Measurements from ENCODE around the gene C4A.
"Not testable (repeated sequence)": the region's sequence is repeated elsewhere in the genome, so short reads cannot be mapped to it uniquely, and the experiment has no call there.

Gene C4A

DNA sequence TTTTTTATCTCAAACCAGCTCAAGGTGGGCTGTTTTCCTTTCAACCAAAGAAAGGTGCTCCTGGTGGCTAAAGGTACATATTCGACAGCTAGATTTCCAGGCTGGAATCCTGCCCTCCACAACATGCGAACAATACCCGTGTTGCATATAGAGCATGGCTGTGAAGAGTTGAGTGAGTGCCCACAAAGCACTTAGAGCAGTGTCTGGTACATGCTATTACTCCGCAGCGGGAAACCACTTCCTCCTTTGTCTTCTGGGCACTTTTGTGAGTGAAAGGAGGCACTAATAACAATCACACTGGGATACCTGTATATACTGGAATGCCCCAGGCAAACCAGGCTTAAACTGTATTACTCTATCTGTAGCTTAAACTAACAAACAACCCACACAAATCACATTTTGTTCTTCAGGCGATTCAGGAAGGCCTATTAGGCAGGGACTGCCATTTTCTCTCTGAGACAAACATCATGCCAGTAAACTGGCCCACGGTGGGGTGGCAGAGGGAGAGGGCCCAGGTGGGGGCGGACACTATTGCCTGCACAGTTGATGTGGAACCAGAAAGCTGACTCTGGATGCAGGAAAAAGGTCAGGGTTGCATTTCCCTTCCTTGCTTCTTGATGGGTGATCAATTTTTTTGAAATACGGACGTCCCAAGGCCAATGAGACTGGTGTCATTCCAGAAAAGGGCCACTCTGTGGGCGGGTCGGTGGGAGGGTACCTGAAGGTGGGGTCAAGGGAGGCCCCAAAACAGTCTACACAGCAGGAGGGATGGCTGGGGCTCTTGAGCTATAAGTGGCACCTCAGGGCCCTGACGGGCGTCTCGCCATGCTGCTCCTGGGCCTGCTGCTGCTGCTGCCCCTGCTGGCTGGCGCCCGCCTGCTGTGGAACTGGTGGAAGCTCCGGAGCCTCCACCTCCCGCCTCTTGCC lies 56.0 kb downstream of the C4A start, which contains the start of gene CYP21A2:
Gene CYP21A2, plus strand, starts transcription at position 818 of the 927 bp plus-strand sequence. Its CDS starts 8 bp downstream, at position 826.
- not testable (repeated sequence) for DNase-seq

DNA sequence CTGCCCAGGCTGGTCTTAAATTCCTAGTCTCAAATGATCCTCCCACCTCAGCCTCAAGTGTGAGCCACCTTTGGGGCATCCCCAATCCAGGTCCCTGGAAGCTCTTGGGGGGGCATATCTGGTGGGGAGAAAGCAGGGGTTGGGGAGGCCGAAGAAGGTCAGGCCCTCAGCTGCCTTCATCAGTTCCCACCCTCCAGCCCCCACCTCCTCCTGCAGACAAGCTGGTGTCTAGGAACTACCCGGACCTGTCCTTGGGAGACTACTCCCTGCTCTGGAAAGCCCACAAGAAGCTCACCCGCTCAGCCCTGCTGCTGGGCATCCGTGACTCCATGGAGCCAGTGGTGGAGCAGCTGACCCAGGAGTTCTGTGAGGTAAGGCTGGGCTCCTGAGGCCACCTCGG lies 57.0 kb downstream of the C4A start:
- not testable (repeated sequence) for DNase-seq

DNA sequence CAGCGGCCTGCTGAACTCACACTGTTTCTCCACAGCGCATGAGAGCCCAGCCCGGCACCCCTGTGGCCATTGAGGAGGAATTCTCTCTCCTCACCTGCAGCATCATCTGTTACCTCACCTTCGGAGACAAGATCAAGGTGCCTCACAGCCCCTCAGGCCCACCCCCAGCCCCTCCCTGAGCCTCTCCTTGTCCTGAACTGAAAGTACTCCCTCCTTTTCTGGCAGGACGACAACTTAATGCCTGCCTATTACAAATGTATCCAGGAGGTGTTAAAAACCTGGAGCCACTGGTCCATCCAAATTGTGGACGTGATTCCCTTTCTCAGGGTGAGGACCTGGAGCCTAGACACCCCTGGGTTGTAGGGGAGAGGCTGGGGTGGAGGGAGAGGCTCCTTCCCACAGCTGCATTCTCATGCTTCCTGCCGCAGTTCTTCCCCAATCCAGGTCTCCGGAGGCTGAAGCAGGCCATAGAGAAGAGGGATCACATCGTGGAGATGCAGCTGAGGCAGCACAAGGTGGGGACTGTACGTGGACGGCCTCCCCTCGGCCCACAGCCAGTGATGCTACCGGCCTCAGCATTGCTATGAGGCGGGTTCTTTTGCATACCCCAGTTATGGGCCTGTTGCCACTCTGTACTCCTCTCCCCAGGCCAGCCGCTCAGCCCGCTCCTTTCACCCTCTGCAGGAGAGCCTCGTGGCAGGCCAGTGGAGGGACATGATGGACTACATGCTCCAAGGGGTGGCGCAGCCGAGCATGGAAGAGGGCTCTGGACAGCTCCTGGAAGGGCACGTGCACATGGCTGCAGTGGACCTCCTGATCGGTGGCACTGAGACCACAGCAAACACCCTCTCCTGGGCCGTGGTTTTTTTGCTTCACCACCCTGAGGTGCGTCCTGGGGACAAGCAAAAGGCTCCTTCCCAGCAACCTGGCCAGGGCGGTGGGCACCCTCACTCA lies 57.7 kb downstream of the C4A start:
- not testable (repeated sequence) for DNase-seq

DNA sequence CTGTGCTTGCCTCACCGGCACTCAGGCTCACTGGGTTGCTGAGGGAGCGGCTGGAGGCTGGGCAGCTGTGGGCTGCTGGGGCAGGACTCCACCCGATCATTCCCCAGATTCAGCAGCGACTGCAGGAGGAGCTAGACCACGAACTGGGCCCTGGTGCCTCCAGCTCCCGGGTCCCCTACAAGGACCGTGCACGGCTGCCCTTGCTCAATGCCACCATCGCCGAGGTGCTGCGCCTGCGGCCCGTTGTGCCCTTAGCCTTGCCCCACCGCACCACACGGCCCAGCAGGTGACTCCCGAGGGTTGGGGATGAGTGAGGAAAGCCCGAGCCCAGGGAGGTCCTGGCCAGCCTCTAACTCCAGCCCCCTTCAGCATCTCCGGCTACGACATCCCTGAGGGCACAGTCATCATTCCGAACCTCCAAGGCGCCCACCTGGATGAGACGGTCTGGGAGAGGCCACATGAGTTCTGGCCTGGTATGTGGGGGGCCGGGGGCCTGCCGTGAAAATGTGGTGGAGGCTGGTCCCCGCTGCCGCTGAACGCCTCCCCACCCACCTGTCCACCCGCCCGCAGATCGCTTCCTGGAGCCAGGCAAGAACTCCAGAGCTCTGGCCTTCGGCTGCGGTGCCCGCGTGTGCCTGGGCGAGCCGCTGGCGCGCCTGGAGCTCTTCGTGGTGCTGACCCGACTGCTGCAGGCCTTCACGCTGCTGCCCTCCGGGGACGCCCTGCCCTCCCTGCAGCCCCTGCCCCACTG lies 58.6 kb downstream of the C4A start:
- DNase-seq: not testable (repeated sequence)

DNA sequence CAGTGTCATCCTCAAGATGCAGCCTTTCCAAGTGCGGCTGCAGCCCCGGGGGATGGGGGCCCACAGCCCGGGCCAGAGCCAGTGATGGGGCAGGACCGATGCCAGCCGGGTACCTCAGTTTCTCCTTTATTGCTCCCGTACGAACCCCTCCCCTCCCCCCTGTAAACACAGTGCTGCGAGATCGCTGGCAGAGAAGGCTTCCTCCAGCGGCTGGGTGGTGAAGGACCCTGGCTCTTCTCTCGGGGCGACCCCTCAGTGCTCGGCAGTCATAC lies 59.1 kb downstream of the C4A start:
- DNase-seq: not testable (repeated sequence)

DNA sequence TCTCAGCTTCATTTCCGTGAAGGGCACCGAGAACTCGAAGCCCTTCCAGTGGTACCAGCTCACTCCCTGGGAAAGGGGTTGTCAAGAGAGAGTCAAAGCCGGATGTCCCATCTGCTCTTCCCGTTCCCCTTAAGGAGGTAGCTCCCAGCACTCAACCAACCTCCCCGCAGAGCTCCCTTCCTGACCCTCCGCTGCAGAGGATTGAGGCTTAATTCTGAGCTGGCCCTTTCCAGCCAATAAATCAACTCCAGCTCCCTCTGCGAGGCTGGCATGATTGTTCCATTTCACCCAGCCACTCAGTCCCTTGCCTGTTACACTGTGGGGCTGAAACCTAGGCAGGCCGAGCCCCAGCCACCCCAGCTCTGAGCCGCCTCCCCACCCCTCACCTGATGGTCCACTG lies 59.5 kb downstream of the C4A start:
- DNase-seq: peak; percentile 43

DNA sequence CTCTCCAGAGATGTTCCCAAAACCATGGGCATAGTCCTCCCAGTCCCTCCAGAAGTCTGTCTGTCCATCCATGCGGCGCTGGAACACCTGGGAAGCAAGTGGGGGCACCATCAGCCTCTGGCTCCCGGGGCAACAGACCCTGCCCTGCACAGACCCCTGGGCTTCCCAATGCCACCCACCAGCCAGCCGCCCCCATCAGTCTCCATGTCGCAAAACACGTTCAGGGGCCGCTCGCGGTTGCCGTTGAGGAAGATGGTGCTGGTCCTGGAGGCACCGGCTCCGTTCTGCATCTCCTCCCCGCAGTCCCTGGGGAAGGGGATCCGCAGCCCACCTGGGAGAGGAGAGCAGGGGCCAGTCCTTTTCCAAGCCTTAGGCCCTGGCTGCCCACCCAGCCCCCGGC lies 60.4 kb downstream of the C4A start:
- DNase-seq: not testable (repeated sequence)

DNA sequence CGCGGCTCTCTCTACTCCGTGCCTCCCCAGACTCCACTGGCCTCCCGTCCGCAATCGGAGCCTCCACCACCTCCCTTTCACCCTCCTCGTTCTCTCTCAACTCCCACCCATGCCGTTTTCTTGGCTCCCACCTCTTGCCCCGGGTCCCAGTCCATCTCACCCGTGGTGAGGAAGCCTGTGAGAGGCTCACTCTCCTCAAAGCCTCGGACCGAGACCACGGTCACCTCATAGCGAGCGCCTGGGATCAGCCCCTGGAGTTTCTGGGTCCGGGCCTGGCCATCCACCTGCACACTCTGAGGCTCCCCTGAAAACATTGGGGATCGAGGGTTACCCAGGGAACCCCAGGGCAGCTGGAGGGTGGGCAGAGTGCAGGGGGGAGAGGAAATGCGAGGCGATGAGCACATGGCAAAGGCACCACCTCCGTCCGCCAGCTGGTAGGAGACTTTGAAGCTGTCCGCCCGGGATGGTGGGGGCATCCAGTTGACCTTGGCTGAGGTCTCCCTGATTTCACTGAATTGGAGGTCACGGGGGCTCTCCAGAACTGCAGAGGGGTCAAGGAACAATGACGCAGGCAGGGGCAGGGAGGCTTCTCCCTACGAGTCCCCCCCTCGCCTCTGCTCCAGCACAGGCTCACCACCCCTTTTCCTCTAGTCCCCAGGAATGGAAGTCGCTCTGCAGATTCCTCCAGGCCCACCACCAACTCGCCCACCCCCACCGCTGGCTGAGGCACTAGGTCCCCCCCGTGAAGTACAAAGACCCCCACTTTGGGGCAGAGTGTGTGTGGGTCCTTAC lies 61.9 kb downstream of the C4A start:
- DNase-seq: not testable (repeated sequence)

DNA sequence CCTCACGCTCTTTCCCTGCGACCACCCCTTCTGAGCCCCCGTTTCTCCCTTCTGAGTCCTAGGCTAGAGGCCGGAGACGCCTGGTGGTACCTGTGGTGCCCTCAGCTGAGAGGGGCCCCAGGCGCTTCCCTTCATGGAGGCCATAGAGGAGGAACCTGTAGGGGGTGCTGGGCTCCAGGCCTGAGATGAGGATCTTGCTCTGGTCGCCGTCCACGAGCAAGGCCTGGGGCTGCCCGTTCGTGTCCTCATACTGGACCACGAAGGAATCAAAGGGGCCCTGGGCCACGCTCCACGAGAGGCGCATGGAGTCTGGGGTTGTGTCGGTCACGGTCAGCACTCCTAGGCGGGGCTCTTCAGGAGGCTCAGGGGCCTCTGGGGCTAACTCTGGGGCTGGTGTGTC lies 63.1 kb downstream of the C4A start:
- not testable (repeated sequence) for DNase-seq

DNA sequence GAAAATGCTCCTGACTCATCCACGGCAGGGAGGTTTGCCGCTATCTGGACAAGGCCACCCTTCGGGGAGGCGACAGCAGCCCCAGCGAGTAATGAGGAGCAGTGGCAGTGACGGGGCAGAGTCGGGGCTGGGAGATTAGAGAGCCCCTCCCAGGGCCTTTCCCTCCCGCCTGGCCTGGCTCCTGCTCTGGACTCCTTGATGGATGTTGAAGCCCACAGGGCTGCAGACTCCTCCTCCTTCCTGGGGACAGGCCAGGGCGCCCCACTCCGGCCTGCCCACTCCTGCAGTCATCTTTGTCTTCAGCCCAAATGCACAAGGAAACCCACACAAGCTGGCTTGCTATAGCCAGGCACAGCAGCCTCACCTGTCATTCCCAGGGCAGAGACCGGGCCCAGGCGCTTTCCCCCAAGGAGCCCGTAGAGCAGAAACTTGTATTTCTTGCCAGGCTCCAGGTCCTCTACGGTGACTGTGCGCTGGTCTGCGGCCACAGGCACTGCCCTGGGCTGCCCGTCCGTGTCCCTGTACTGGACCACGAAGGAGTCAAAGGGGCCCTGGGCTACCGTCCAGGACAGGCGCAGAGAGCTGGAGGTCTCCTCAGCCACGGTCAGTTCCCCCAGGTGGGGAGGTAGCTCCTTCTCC lies 64.1 kb downstream of the C4A start:
- DNase-seq: no peak

DNA sequence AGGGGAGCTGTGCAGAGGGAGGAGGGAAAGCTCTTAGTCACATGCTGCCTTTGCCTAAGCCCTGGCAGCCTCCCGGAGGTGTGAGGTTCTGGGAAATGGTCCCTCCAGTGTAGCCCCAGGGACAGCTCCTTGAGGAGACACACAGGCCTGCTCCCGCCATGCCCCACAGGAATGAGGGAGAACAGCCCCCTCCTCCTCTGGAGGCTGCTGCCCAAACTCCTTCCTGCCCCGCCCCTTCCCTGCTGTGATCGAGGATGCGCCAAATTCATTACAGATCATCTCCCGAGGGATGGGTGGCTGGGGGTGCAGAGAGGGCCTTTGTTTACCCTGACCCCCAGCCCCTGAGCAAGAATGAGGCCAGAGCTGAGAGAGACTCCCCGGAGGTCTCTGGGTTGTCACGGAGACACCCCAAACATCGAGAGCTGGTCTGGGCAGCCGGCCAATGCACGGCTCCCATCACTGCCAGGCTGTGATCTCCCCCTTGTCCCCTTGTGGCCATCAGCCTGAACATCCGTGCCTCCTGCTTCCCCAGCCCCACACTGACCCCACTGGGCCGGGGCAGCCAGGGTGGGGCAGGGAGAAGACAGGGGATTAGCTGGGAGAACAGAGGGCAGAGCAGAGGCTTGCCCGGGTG lies 64.7 kb downstream of the C4A start:
- peak; percentile 29 for DNase-seq

DNA sequence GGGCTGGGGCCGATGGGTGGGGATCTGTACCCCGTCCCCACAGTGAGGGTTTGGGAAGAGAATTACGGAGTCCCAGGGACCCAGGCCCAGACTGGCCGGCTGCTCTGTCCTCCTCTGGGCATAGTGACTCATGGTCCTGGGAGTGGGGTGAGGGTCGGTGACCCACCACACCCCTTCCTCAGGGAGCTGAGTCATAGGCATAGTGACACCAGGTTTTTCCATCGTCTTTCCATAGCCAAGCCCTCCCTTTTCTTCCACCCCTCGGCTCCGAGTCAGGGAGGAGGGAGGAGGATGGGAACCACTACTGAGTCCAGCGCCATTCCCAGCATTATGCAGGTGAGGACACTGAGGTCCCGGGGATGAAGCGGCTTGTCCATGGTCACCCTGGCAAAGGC lies 65.2 kb downstream of the C4A start:
- DNase-seq: no peak

DNA sequence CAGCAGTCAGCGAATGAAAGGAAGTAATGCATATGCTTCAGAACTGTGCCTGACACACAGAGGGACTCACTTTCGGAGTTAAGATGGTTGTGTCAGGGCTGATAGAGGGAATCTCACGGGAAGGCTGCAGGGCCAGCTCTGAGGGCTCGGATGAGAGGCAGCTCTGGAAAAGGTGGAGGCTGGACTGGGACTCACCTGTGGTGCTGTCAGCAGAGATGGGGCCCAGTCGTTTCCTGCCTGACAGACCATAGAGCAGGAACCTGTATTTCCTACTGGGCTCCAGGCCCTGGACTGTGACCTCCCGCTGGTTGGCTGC lies 65.6 kb downstream of the C4A start:
- DNase-seq: no peak

DNA sequence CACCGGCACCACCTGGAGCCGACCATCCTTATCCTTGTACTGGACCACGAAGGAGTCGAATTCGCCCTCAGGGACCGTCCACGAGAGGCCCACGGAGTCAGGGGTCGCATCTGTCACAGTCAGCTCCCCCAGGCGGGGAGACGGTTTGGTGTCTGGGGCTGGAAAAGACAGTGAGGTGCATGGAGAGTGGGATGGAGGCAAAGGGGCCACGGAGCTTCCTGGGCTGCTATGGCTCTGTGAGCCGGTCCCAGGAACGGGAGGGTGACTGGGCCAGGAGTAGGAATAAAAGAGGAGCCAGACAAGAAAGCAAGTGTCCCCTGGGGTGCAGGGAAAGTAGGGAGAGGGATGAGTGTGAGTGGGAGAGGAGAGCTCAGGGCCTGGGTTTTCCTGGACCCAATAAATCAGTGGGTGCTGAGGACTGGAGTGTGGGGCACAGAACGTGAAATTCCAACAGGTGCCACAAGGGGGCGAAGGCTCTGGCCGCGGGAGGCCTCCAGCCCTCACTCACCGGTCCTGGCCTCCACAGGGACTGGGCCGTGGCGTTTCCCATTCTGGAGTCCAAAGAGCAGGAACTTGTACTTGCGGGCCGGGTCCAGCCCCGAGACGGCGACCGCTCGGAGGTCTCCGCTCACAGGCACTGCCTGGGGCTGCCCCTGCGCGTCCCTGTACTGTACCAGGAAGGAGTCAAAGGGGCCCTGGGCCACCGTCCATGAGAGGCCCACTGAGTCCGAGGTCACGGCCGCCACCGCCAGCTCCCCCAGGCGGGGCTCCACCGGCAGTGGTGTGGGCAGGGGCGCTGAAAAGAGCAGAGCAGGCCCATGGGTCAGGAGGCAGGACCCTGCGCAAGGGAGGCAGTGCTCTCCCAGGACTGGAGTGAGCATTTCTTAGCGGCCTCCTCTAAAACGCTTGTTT lies 66.3 kb downstream of the C4A start:
- DNase-seq: peak; percentile 76

DNA sequence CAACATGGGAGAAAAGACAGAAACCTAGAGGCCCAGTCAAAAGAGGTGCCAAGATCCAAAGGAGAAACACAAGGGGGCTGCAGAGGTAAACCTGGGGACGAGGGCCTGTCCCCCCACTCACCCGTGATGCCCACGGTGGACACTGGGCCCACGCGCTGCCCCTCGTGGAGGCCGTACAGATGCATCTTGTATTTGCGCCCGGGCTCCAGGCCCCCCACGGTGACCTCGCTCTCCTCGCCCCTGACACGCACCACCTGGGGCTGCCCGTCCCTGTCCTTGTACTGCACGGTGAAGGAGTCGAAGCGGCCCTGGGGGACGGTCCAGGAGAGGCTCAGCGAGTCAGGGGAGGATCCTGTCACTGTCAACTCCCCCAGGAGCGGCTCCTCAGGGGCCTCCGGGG lies 67.3 kb downstream of the C4A start:
- DNase-seq: not testable (repeated sequence)

DNA sequence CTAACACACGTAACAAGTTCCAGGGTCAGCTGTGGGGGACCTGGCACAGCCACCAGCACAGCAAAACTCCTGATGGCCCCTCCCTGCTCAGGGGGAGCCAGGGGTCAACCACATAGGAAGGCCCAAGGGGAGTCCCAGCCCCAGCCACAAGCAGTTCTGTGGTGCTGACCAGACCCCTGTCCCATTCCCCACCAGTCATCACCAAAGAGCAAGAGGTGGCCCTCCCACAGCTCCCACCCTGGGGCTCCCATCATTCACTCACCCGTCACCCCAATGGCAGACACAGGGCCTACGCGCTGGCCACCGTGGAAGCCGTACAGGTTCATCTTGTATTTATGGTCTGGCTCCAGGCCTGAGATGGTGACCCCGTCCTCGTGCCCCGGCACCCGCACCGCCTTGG lies 67.9 kb downstream of the C4A start:
- DNase-seq: not testable (repeated sequence)

DNA sequence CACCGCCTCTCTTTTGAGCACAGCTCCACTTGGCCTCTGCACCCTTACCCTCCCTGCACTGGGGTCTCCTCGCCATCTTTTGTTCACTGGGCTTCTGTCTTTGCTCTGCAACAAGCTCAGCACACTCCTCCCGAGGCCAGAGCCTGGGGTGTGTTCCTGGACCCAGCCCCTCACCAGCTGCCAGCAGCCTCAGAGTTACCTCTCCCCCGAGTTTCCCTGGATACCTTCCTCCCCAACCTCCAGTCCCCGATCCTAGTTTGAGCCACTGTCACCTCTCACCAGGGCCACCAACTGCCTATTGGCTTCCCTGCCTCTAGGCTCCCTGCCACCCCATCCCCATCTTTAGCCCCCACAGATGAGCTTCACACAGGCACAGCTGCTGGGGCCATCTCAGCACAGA lies 68.7 kb downstream of the C4A start:
- no peak for DNase-seq

Measured in NCI-H82 (cell line).